Measurements from ENCODE around the gene UACA. TPM values are rescaled to one million over a fixed set of nuclear protein-coding genes. Genes with fewer than 3 reads are reported as not detected.

Gene UACA
- total RNA-seq, 2 experiments from 2014 or later, result 1.1 to 1.5 TPM

DNA sequence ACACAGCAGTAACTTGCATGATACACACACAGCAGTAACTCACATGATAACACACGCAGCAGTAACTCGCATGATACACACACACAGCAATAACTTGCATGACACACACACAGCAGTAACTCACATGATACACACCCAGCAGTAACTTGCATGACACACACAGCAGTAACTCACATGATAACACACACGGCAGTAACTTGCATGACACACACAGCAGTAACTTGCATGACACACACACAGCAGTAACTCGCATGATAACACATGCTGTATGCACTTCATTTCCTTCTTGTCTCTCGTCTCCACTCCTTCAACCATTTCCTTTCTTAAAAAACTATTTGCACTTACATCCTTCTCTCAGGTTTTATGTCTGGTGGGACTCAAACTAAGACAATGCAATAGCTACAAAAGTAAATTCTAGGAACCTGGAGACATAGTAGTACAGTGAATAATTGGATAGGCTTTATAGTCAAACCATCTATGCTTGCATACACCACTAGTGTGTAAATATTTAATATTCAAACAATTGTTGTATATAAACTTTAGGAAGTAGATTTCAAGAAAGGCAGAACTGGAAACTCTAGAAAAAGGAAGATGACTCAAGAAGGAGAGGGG, 130.8 kb downstream of the UACA start:
- H3K9me3 ChIP-seq (ENCODE audit: control insufficient read depth in 1 of 2, insufficient read depth in 1 of 2, low read length in 2 of 2), result no peaks in the 10 kb centered on the region
- Mint-ChIP-seq H3K4me1 (ENCODE audit: low read depth) (peaks cover 21% of the 10 kb centered on the region), H3K4me3 (no peak overlapping the region), H3K9me3 (no peaks in the 10 kb centered on the region), H3K27ac (no peak overlapping the region), H3K36me3 (ENCODE audit: low read depth) (no peaks in the 10 kb centered on the region), H3K27me3 (peaks cover 24% of the 10 kb centered on the region)
- ATAC-seq (ENCODE audit: poor library complexity) (no peak), DNase-seq (no peak)
- no peak overlapping the region for H3K27ac ChIP-seq (ENCODE audit: low read depth in 1 of 2, low read length in 2 of 2)
- H3K27me3 ChIP-seq (ENCODE audit: control insufficient read depth in 1 of 2, insufficient read depth in 2 of 2, low read length in 2 of 2), result peaks cover 0 to 4% of the 10 kb centered on the region in 2 experiments
- TF ChIP-seq, protein P1, sequence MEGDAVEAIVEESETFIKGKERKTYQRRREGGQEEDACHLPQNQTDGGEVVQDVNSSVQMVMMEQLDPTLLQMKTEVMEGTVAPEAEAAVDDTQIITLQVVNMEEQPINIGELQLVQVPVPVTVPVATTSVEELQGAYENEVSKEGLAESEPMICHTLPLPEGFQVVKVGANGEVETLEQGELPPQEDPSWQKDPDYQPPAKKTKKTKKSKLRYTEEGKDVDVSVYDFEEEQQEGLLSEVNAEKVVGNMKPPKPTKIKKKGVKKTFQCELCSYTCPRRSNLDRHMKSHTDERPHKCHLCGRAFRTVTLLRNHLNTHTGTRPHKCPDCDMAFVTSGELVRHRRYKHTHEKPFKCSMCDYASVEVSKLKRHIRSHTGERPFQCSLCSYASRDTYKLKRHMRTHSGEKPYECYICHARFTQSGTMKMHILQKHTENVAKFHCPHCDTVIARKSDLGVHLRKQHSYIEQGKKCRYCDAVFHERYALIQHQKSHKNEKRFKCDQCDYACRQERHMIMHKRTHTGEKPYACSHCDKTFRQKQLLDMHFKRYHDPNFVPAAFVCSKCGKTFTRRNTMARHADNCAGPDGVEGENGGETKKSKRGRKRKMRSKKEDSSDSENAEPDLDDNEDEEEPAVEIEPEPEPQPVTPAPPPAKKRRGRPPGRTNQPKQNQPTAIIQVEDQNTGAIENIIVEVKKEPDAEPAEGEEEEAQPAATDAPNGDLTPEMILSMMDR (IDR thresholded peaks at IDR 0.05), result no peak
- no peaks in the 10 kb centered on the region for H3K4me1 ChIP-seq (ENCODE audit: insufficient read depth, low read length)
- POLR2A ChIA-PET, result no interaction called here
- H3K4me3 ChIP-seq (ENCODE audit: low read length), result no peak overlapping the region
- CTCF ChIA-PET, result no interaction called here
- intact Hi-C loops (cut with DNase I, micrococcal nuclease), result no loop called here
- no peaks in the 10 kb centered on the region for H3K36me3 ChIP-seq (ENCODE audit: insufficient read depth, low read length)

DNA sequence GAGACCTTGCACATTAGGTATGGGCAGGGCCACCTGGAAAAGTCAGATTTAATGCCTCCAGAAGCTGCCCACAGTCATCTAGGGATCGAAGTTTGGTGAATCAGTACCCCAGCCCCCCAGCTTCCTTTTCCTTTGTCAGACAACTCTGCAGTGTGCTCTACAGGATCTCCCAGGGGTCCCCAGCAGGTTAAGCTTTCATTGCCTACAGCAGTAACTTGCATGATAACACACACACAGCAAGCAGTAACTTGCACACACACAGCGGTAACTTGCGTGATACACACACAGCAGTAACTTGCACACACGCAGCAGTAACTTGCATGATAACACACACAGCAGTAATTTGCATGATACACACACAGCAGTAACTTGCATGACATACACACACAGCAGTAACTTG, 131.3 kb downstream of the UACA start:
- Histone ChIP-seq H3K4me1 (ENCODE audit: insufficient read depth, low read length) (no peaks in the 10 kb centered on the region), H3K27me3 (ENCODE audit: control insufficient read depth in 1 of 2, insufficient read depth in 2 of 2, low read length in 2 of 2) (peaks cover 0 to 4% of the 10 kb centered on the region in 2 experiments), H3K4me3 (ENCODE audit: low read length) (no peak overlapping the region), H3K36me3 (ENCODE audit: insufficient read depth, low read length) (no peaks in the 10 kb centered on the region), H3K9me3 (ENCODE audit: control insufficient read depth in 1 of 2, insufficient read depth in 1 of 2, low read length in 2 of 2) (no peaks in the 10 kb centered on the region), H3K27ac (ENCODE audit: low read depth in 1 of 2, low read length in 2 of 2) (no peak overlapping the region)
- Mint-ChIP-seq H3K4me1 (ENCODE audit: low read depth) (peaks cover 21% of the 10 kb centered on the region), H3K27me3 (peaks cover 24% of the 10 kb centered on the region), H3K27ac (no peak overlapping the region), H3K36me3 (ENCODE audit: low read depth) (no peaks in the 10 kb centered on the region), H3K4me3 (no peak overlapping the region), H3K9me3 (no peaks in the 10 kb centered on the region)
- intact Hi-C loops (cut with DNase I, micrococcal nuclease), result no loop called here
- ATAC-seq (ENCODE audit: poor library complexity), result no peak
- POLR2A ChIA-PET, result no interaction called here
- TF ChIP-seq, protein P1 (IDR thresholded peaks at IDR 0.05), result no peak
- CTCF ChIA-PET, result no interaction called here
- DNase-seq, result no peak

DNA sequence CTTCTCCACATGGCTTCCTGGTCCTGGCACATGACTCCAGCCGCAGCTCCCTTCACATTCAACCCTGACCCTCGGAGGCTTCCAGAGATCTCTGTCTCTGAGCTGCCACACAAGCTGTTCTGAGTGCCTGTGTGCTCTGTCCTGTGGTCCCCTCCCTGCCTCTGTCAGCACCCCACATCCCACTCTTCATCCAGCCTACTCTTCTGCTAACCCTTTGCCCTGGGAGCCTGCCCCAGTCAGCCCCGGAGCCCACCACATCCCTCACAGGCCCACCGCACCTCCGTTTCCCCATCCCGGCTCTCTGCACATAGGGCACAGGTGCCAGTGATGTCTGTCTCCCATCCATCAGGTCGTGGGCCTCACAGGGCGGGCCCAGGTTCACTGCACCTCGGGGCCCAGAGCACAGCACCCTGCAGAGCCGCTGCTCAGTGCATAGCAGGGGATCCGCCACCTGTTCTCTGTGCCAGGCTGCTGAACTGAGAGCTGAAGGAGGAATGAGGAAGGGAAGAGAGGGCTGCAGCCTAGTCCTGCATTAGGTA, 133.6 kb downstream of the UACA start:
- H3K4me3 ChIP-seq (ENCODE audit: low read length), result no peak overlapping the region
- DNase-seq, result no peak
- no peaks in the 10 kb centered on the region for H3K36me3 ChIP-seq (ENCODE audit: insufficient read depth, low read length)
- no peaks in the 10 kb centered on the region for H3K9me3 ChIP-seq (ENCODE audit: control insufficient read depth in 1 of 2, insufficient read depth in 1 of 2, low read length in 2 of 2)
- CTCF ChIA-PET, result no interaction called here
- peaks cover 0 to 4% of the 10 kb centered on the region in 2 experiments for H3K27me3 ChIP-seq (ENCODE audit: control insufficient read depth in 1 of 2, insufficient read depth in 2 of 2, low read length in 2 of 2)
- no peak for ATAC-seq (ENCODE audit: poor library complexity)
- H3K4me3 Mint-ChIP-seq, result no peak overlapping the region
- H3K27ac Mint-ChIP-seq, result no peak overlapping the region
- H3K9me3 Mint-ChIP-seq, result no peaks in the 10 kb centered on the region
- peaks cover 16% of the 10 kb centered on the region for H3K4me1 Mint-ChIP-seq (ENCODE audit: low read depth)
- POLR2A ChIA-PET, result no interaction called here
- no peaks in the 10 kb centered on the region for H3K36me3 Mint-ChIP-seq (ENCODE audit: low read depth)
- no peaks in the 10 kb centered on the region for H3K4me1 ChIP-seq (ENCODE audit: insufficient read depth, low read length)
- TF ChIP-seq, protein P1 (IDR thresholded peaks at IDR 0.05), result no peak
- intact Hi-C loops (cut with DNase I, micrococcal nuclease), result no loop called here
- no peak overlapping the region for H3K27ac ChIP-seq (ENCODE audit: low read depth in 1 of 2, low read length in 2 of 2)
- peaks cover 23% of the 10 kb centered on the region for H3K27me3 Mint-ChIP-seq

All from CD4-positive, alpha-beta T cell (primary cell).